HG03565 (cell line): ENCODE measurements around the gene SPAG6.

Source experiments
- ATAC-seq: cut with Tn5 transposase; IDR thresholded peaks from one replicate; pipeline ENCODE4 v1.9.1; 2021; ENCODE audit warnings: mild to moderate bottlenecking, moderate library complexity; ENCODE audit not compliant: unreplicated experiment

Gene SPAG6

GRCh38 chr10:22458272-22459038 is 113.2 kb downstream of the SPAG6 start:
- no peak for ATAC-seq

DNA sequence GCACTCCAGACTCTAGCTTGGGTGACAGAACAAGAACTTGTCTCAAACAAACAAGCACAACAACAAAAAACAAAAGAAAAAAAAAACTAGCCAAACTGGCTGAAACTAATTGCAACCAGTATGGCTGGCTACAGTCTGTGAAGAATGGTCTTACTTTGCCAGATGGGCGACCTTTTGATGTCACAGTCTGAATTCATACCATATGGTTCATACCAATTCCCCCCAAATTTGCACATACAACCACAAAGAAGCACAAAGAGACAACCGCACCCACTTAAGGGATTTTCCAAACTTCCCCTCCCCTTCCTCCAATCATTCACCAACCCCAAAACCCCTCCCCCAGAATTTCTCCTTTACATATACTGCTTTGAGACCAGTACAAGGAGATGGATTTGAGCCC is 114.2 kb downstream of the SPAG6 start:
- ATAC-seq, result no peak

DNA sequence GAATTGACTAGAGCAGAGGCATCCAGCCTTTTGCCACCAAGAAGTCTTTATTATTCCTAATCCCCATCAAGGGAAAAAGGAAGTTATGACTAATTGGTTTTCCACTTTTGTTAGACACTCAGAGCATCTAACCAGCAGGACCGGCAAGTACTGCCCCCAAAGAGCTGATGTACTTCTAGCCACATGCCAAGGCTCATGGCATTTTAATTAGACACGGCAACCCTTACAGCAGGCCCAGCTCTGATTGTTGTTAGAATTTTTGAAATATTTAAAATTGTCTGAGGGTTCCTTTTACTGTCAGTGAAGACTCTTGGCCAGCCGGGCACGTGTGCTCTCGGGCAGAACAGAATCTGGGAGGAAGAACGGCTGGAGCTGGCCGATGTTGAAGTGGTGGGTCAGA is 114.8 kb downstream of the SPAG6 start:
- no peak for ATAC-seq

DNA sequence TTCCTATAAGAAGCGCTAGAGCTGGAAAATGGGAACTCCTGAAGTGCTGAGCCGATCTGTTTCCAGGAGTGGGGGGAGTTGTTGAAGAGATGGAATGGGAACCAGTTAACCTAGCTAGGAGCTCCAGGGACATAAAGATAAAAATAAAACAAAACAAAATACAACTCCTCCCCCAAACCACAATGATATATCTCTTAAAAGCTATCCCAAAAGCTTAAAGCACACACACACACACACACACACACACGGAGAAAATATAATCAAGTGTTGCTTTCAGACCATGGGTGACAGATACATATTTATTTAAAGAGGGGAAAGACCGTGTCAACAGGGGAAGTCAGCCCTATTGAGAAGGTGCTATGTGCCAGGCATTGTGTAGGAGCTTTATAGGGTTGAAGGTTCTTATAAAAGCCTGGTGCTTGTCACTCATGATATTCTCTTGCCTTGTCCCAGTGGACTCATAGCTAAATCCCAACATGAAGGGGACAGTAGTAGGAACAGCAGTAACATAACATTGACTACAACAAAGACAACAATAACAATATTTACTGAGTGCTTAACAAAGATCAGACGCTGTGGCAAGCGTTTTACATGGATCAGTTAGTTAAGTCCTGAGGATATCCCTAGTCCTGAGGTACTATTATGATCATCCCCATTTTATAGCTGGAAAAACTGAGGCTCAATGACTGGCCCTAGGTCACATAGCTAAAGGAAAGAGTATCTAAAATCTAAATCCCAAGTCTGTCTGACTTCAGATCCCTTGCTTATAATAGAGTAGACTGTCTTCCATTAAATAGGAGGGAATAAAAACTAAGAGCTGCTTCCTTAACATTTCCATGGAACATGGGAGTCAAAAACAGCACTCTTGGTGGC is 115.5 kb downstream of the SPAG6 start:
- no peak for ATAC-seq

DNA sequence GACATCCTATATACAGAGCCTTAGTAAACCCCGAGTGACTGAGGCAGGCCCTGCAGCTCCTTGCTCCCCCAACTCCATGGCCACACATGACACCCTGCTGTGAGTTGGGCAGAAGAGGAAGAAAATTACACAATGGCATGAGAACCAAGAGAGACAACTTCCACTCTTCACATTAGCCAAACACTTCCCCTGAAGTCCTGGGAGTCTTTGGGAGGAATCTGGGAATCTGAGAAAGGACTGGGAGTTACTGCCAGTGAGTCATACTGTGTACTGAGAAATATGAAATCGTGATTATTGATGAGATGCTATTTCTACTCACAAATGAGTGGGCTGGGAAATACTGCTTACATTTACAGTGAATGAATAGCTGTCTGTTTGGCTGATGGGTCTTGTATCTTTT is 116.6 kb downstream of the SPAG6 start:
- ATAC-seq, result no peak

- ATAC-seq, result no peak
These were observed 118.0 kb downstream of the SPAG6 start for GRCh38 chr10:22463255-22463654.

DNA sequence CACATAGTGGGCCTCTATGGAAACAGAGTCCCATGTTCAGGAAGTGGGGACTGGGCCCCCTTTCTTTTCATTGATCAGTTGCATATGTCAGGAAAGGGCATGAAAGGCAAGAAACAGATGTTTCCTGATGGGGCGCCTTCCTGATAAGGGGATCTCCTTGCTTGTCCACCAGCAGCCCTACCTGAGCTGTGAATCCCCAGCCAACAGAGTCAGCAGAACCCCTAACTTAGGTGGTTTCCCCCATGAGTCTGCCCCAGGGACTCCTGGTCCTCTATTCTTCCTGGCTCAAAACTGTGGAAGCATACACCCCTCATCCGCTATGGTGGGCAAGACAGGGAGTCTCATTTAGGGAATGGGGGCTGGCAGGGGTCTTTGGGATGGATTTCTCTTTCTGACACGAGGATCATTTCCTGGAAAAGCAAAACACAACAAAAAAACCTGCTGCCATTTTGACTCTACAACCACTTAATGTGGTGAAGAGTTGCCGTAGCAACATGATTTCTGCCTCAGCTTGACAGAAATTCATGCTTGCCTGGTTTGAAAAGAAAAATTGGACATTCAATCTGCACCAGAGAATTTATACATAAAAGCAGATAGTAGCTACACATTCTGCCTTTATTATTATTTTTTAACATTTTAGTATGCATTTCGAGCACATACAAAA is 119.8 kb downstream of the SPAG6 start:
- ATAC-seq, result no peak

- no peak for ATAC-seq
These were observed 121.6 kb downstream of the SPAG6 start for GRCh38 chr10:22466763-22467334.
